ENCODE results near the gene CPLANE1.

CPLANE1 gene

DNA sequence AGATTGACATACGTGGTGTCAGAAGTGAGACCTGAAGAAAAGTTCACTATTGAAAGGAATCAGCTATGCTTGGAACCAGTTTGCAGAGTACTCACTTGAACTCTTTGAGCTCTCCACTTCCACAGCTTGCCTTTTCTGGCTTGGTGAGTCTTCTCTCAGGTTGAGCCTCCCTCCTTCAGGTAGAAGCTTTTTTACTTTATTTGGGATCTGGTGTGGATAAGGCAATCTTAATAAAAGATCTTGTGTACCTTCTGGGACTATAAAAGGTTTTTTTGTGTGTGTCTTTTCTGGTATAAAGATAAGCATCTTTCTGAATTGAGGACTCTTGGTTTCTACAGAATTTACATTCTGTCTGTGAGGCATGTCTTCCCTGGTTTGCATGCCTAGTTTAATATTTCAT lies 5.4 kb upstream of the CPLANE1 start:
- Histone ChIP-seq H3K9ac (ENCODE audit: low read length) (no peak overlapping the region), H2AFZ (ENCODE audit: low read length) (no peak overlapping the region), H3K27me3 (ENCODE audit: insufficient read depth, low read length) (no peaks in the 10 kb centered on the region), H3K36me3 (ENCODE audit: insufficient read depth, low read length) (no peaks in the 10 kb centered on the region), H3K4me3 (ENCODE audit: low read depth, low read length, poor library complexity, severe bottlenecking) (no peak overlapping the region), H3K9me3 (ENCODE audit: low read length) (peaks cover 5% of the 10 kb centered on the region), H3K27ac (ENCODE audit: low read depth, low read length, poor library complexity, severe bottlenecking) (no peak overlapping the region), H3K79me2 (ENCODE audit: insufficient read depth, low read length) (no peaks in the 10 kb centered on the region), H3K4me2 (ENCODE audit: low read length) (no peak overlapping the region), H3K9me2 (ENCODE audit: low read depth, low read length) (no peaks in the 10 kb centered on the region), H4K20me1 (ENCODE audit: insufficient read depth, low read length) (no peaks in the 10 kb centered on the region), H3K4me1 (ENCODE audit: insufficient read depth, low read length, severe bottlenecking) (peaks cover 6% of the 10 kb centered on the region), H3F3A (ENCODE audit: insufficient read depth, low read length) (no peaks in the 10 kb centered on the region)
- TF ChIP-seq, protein P1, sequence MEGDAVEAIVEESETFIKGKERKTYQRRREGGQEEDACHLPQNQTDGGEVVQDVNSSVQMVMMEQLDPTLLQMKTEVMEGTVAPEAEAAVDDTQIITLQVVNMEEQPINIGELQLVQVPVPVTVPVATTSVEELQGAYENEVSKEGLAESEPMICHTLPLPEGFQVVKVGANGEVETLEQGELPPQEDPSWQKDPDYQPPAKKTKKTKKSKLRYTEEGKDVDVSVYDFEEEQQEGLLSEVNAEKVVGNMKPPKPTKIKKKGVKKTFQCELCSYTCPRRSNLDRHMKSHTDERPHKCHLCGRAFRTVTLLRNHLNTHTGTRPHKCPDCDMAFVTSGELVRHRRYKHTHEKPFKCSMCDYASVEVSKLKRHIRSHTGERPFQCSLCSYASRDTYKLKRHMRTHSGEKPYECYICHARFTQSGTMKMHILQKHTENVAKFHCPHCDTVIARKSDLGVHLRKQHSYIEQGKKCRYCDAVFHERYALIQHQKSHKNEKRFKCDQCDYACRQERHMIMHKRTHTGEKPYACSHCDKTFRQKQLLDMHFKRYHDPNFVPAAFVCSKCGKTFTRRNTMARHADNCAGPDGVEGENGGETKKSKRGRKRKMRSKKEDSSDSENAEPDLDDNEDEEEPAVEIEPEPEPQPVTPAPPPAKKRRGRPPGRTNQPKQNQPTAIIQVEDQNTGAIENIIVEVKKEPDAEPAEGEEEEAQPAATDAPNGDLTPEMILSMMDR (IDR thresholded peaks at IDR 0.05; ENCODE audit: low read length) = no peak
- TF ChIP-seq EZH2 (IDR thresholded peaks at IDR 0.05; ENCODE audit: borderline replicate concordance, low read length) = no peak

DNA sequence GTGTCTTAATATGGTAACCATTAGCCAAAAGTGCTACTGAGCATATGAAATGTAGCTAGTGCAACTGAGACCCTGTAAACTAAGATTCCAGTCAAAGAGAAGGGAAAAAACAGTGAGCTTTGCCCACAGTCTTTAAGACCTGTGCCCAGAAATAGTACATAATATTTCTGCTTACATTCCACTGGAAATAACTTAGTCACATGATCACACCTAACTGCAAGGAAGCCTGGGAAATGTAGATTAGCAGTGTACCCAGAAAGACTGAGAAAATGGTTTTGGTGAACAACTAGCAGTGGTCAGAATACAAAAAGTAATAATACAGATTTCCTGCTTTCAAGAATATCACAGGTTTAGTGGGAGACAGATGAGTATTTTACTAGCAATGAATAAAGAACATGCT lies 2.5 kb upstream of the CPLANE1 start:
- H3K36me3 ChIP-seq (ENCODE audit: insufficient read depth, low read length) = no peaks in the 10 kb centered on the region
- no peaks in the 10 kb centered on the region for H4K20me1 ChIP-seq (ENCODE audit: insufficient read depth, low read length)
- no peak overlapping the region for H3K9ac ChIP-seq (ENCODE audit: low read length)
- peaks cover 23% of the 10 kb centered on the region for H3K4me1 ChIP-seq (ENCODE audit: insufficient read depth, low read length, severe bottlenecking)
- no peaks in the 10 kb centered on the region for H3K9me2 ChIP-seq (ENCODE audit: low read depth, low read length)
- TF ChIP-seq EZH2 (IDR thresholded peaks at IDR 0.05; ENCODE audit: borderline replicate concordance, low read length) = no peak
- TF ChIP-seq, protein P1 (IDR thresholded peaks at IDR 0.05; ENCODE audit: low read length) = no peak
- H3K4me2 ChIP-seq (ENCODE audit: low read length) = no peak overlapping the region
- no peak overlapping the region for H3K27ac ChIP-seq (ENCODE audit: low read depth, low read length, poor library complexity, severe bottlenecking)
- H3K9me3 ChIP-seq (ENCODE audit: low read length) = peaks cover 5% of the 10 kb centered on the region
- H3K4me3 ChIP-seq (ENCODE audit: low read depth, low read length, poor library complexity, severe bottlenecking) = no peak overlapping the region
- no peaks in the 10 kb centered on the region for H3F3A ChIP-seq (ENCODE audit: insufficient read depth, low read length)
- no peaks in the 10 kb centered on the region for H3K79me2 ChIP-seq (ENCODE audit: insufficient read depth, low read length)
- no peaks in the 10 kb centered on the region for H3K27me3 ChIP-seq (ENCODE audit: insufficient read depth, low read length)
- no peak overlapping the region for H2AFZ ChIP-seq (ENCODE audit: low read length)

DNA sequence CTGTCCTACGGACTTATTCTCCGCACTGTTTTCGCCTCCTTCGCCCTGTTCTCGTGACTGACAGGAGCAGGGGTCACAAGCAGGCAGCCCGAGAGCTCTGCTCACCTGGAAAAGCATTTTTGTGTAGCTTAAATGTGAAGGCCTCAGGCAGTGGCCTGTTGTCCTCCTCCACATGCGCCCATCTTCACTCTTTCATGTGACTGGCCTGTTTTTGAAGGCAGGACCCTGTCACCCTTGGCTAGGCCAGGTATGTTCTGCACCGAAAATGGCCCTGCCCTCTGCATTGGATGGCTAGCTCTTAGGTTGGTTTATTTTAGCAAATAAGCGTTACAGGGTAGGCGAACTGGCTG lies 614 bp upstream of the CPLANE1 start:
- Histone ChIP-seq H3K4me2 (ENCODE audit: low read length) (peak overlapping the region; percentile 69), H4K20me1 (ENCODE audit: insufficient read depth, low read length) (no peaks in the 10 kb centered on the region), H3K4me1 (ENCODE audit: insufficient read depth, low read length, severe bottlenecking) (peaks cover 23% of the 10 kb centered on the region), H3K36me3 (ENCODE audit: insufficient read depth, low read length) (no peaks in the 10 kb centered on the region), H3K9me3 (ENCODE audit: low read length) (peaks cover 5% of the 10 kb centered on the region), H3K4me3 (ENCODE audit: low read depth, low read length, poor library complexity, severe bottlenecking) (peak overlapping the region; percentile 74), H2AFZ (ENCODE audit: low read length) (peak overlapping the region; percentile 5), H3K9ac (ENCODE audit: low read length) (peak overlapping the region; percentile 78), H3K79me2 (ENCODE audit: insufficient read depth, low read length) (no peaks in the 10 kb centered on the region), H3F3A (ENCODE audit: insufficient read depth, low read length) (no peaks in the 10 kb centered on the region), H3K27ac (ENCODE audit: low read depth, low read length, poor library complexity, severe bottlenecking) (peak overlapping the region; percentile 48), H3K9me2 (ENCODE audit: low read depth, low read length) (no peaks in the 10 kb centered on the region), H3K27me3 (ENCODE audit: insufficient read depth, low read length) (no peaks in the 10 kb centered on the region)
- TF ChIP-seq, protein P1 (IDR thresholded peaks at IDR 0.05; ENCODE audit: low read length) = no peak
- TF ChIP-seq EZH2 (IDR thresholded peaks at IDR 0.05; ENCODE audit: borderline replicate concordance, low read length) = no peak

Measured in OCI-LY1 (cell line).